GM10266 (cell line): ENCODE data around the gene AMBP.

Experiments used
- DNase-seq: peaks from one replicate; pipeline ENCODE4 v3.0.0; 2012; ENCODE audit errors: extremely low spot score
- TF ChIP-seq, protein P1 (sequence below): IDR thresholded peaks from 2 replicates; pipeline ENCODE4 v1.5.1; 2012; ENCODE audit warnings: mild to moderate bottlenecking, low read depth; ENCODE audit not compliant: control insufficient read depth, insufficient read depth; ENCODE audit errors: missing control alignments

Gene AMBP

GRCh38 chr9:114057161-114057885 is 20.8 kb downstream of the AMBP start:
- TF ChIP-seq, protein P1, sequence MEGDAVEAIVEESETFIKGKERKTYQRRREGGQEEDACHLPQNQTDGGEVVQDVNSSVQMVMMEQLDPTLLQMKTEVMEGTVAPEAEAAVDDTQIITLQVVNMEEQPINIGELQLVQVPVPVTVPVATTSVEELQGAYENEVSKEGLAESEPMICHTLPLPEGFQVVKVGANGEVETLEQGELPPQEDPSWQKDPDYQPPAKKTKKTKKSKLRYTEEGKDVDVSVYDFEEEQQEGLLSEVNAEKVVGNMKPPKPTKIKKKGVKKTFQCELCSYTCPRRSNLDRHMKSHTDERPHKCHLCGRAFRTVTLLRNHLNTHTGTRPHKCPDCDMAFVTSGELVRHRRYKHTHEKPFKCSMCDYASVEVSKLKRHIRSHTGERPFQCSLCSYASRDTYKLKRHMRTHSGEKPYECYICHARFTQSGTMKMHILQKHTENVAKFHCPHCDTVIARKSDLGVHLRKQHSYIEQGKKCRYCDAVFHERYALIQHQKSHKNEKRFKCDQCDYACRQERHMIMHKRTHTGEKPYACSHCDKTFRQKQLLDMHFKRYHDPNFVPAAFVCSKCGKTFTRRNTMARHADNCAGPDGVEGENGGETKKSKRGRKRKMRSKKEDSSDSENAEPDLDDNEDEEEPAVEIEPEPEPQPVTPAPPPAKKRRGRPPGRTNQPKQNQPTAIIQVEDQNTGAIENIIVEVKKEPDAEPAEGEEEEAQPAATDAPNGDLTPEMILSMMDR, result no peak
- DNase-seq, result no peak

DNA sequence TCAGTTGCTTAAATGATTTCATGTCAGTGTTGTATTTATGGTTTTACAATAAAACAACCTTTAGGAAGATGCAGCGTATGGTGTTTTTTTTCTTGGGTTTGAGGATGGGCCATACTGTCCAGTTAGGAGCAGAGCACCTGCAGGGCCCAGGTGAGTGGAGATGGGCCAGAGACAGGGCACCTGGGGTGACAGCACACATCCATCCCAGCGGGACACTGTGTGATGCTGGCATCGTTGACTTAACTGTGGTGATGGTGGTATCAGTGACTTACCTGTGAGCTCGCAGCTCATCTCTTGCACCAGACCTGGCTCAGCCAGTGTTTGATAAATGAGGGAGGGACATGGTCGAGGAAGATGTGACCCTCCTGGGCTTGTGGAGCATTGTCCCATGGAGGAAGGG is 21.6 kb downstream of the AMBP start:
- no peak for DNase-seq
- TF ChIP-seq, protein P1, result no peak

DNA sequence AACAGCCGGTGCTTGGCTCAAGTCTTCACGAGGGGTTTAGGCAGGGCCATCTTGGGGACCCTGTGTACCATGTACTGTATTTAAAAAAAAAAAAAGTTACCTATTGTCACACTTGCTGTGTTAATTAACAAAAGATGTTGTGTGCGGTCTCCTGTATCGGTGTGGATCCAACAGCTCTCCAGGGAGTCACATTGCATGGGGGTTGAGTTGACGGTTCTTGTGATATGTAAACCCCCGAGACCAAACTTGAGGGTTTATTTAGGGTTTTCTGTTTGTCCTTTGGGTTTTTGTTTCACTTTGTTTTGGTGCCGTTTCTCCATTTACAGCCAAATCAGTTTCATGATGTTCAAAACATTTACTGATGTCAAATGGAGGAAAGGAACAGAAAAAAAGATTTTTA is 22.2 kb downstream of the AMBP start:
- no peak for DNase-seq
- TF ChIP-seq, protein P1, result no peak

GRCh38 chr9:114055061-114055460 is 23.0 kb downstream of the AMBP start:
- TF ChIP-seq, protein P1, result no peak
- no peak for DNase-seq

DNA sequence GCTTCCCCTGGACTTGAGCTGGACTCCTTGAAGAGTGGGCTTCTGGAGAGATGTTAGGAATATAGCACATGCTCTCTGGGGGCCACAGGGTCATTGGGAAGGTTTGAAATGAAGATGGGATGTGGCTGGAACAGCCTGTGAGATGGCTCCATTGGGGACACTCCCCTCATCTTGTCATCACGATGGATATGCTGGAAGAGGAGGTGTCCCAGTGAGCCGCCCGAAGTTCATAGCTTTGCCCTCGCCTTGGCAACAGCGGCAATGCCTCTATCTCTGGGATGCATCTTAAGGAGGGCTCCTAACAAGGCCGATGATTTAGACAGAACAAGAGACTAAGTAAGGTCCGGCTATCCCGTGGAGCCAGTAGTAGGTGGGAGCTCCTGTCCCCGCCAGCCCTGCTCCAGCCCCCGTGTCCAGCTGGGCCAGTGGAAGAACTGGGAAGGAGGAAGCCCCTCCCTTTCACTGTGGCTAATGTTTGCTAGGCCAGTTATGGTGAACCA is 23.9 kb downstream of the AMBP start:
- TF ChIP-seq, protein P1, result no peak
- DNase-seq, result no peak

DNA sequence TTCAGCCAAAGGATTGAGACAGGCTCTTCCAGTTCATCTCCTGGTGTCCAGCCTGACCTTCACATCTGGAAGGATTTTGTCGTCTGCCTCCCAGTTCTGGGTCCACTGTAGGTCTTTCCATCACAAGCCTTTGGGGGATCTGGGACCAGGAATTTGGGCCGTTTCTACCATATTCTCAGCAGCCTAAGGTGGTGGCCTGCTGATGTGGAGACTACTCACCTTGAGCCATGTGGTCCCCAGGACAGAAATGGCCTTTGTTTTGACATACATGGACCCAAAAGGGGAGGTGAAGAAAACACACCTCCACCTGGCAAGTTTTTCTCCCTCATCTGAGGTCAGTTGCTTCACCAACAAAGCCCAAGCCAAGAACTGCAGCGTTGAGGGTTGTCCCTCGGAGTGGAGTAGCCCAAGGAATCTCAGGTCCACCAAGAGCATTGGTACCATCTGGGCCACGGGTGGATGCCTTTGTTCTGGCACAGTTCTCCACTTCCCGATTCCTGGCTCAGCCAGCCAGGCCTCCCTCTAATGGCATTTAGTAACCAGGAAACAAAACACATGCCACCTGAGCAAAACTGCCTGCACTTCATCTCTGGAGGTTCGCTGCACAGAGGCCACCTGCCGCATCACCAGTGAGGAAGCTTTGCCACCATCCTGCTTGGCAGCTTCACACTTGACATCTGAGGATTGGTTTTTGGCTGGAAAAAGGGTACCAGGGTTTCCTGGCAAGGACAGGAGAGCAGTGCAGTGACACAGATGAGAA is 24.7 kb downstream of the AMBP start:
- DNase-seq, result no peak
- TF ChIP-seq, protein P1, result no peak

- no peak for DNase-seq
- TF ChIP-seq, protein P1, result no peak
These were observed 26.4 kb downstream of the AMBP start for GRCh38 chr9:114051706-114052105.
